ENCODE measurements around the gene EHD4.

DNA sequence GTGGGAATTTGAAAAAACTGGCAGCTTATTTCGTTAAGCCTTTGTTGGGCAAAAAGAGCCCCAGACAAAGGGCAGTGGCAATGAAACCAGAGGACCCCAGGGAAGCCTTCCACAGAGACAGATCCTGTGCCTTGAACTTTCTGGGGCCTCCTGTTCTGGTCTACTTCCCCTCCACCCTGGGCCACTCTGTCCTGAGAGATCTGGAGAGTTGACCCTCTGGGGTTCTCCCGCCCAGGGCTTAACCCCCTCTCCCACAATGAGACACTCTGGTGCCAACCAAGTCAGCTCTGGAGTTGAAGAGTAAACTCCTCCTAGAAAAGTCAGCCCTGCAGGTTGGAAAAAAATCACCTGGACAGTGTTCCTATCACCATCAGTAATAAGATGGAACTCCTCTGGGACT lies 20.8 kb downstream of the EHD4 start:
- TF ChIP-seq, protein P1, sequence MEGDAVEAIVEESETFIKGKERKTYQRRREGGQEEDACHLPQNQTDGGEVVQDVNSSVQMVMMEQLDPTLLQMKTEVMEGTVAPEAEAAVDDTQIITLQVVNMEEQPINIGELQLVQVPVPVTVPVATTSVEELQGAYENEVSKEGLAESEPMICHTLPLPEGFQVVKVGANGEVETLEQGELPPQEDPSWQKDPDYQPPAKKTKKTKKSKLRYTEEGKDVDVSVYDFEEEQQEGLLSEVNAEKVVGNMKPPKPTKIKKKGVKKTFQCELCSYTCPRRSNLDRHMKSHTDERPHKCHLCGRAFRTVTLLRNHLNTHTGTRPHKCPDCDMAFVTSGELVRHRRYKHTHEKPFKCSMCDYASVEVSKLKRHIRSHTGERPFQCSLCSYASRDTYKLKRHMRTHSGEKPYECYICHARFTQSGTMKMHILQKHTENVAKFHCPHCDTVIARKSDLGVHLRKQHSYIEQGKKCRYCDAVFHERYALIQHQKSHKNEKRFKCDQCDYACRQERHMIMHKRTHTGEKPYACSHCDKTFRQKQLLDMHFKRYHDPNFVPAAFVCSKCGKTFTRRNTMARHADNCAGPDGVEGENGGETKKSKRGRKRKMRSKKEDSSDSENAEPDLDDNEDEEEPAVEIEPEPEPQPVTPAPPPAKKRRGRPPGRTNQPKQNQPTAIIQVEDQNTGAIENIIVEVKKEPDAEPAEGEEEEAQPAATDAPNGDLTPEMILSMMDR (IDR thresholded peaks at IDR 0.05; ENCODE audit: low read length) = no peak
- TF ChIP-seq EZH2 (optimal IDR thresholded peaks at IDR 0.05; ENCODE audit: low read depth, low read length) = no peak

Measured in MM.1S (cell line).